H7 (cell line): ENCODE data around the gene DCBLD2. TPM values are rescaled to one million over a fixed set of nuclear protein-coding genes. Genes with fewer than 3 reads are reported as not detected.

Experiments used
- DNase-seq: peaks from one replicate; pipeline ENCODE4 v3.0.0; 2012
- H3K27me3 ChIP-seq: 2 replicates; pipeline ENCODE4 v1.6.0; 2011; ENCODE audit warnings: mild to moderate bottlenecking, low read length; ENCODE audit not compliant: control insufficient read depth, insufficient read depth
- H3K36me3 ChIP-seq: replicated peaks from 2 replicates; pipeline ENCODE4 v1.5.1; 2011; ENCODE audit warnings: low read length; ENCODE audit not compliant: control insufficient read depth, insufficient read depth
- H3K4me3 ChIP-seq: 2 replicates; pipeline ENCODE4 v1.5.1; 2011; ENCODE audit warnings: low read depth, mild to moderate bottlenecking, control low read depth, low read length, moderate library complexity; ENCODE audit not compliant: insufficient read depth
- total RNA-seq: library from RNA; depleted of rRNA; stranded (reverse); fragments of >200 nt; shearing (Covaris generic); gene quantifications from 2 replicates; pipeline ENCODE4 v1.2.3, GENCODE V29; 2014

Gene DCBLD2
- total RNA-seq, 1 experiment from 2014 or later, result 43.8 TPM

DNA sequence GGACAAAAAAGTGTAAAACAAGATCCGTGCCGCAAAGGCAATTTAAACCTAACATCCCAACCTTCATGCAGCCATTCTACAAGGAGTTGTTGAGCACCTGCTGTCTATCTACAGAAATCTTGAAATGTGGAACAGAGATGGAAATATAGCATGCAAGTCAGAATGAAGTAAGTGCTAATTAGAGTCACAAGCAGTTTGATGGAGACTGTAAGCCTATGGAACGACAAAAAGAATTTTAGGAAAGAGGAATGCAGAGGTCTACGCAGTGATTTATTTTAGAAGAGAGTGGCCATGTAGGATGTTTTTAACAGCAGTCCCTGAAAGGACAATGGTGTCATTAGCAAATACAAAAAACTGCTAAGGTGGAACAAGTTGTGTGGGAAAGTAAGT, 851 bp upstream of the DCBLD2 start:
- no peaks in the 10 kb centered on the region for H3K27me3 ChIP-seq
- no peaks in the 10 kb centered on the region for H3K36me3 ChIP-seq

DNA sequence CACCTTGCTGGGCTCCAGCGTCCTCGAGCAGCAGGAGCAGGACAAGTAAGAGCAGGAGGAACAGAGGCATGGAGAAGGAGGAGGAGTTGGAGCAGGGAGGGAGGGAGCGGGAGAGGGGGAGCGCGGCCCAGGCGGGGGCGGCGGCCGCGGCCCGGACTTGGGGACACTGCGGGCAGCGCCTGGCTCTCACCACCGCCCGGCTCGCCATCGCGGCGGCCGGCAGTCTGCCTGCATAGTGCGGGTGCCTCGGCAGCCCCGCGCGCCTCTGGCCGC, 440 bp downstream of the DCBLD2 start:
- Histone ChIP-seq H3K4me3 (peak overlapping the region; percentile 79), H3K27me3 (no peaks in the 10 kb centered on the region), H3K36me3 (no peaks in the 10 kb centered on the region)
- DNase-seq, result peak; percentile 78

More for the DNA sequence above, 851 bp upstream of the DCBLD2 start:
- H3K4me3 ChIP-seq, result peak overlapping the region; percentile 47
- DNase-seq, result no peak

DNA sequence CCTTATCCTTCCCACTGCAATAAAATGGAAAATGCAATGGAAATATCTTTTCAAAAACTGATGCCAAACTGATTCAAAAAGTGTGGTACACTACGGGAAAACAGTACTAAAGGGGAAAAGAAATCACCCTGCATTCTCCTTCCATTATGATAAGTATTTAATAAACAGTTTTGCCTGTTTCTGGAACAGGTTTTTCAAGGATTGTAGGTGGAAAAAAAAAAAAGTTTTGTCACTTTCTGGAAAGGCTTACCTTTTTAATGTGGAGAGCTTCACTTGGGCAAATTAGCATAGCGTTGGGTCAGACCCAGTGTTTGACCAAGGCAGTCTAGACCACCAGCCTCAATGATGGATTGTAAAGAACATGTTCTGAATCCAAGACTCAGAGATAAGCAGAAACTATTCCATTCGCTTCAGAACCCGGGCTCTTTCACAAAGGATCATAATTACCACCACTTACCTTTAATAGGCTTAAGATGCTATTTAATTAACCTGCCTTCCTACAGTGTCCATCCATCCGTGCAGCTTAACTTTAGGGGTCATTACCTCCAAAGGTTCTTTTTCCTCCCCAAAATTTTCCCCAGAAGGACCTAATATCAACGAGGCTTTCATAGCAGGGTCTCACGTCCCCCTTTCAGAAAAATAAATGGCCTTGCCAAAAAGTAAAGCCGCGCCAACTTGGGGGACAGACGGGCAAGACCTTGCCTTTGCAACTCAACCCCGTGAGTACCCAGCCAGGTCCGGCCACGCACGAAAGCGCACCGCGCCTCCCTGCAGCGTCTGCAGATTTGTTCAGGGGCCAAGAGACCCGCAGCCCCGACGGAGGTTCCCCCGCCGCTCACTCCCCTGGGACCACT, 1.0 kb downstream of the DCBLD2 start:
- H3K4me3 ChIP-seq, result peak overlapping the region; percentile 79
- no peaks in the 10 kb centered on the region for H3K36me3 ChIP-seq
- H3K27me3 ChIP-seq, result no peaks in the 10 kb centered on the region
- no peak for DNase-seq

DNA sequence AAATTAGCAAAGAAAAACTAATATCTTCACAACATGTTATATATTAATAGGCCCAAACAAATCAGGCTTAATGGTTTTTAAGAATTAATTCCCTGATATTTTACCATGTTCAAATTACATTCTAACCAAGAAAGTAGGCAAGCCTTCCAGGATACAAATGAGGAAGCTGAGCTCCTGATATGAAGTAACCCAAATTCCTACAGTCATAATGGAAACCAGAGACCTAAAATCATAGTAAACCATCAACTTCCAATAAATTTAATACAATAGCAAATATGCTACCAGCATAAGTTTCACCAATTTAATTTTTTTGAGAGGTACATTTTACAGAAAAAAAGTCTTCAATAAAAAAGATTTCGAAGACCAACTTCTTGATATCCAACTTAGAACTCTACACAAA, 3.8 kb downstream of the DCBLD2 start:
- H3K4me3 ChIP-seq, result no peak overlapping the region

DNA sequence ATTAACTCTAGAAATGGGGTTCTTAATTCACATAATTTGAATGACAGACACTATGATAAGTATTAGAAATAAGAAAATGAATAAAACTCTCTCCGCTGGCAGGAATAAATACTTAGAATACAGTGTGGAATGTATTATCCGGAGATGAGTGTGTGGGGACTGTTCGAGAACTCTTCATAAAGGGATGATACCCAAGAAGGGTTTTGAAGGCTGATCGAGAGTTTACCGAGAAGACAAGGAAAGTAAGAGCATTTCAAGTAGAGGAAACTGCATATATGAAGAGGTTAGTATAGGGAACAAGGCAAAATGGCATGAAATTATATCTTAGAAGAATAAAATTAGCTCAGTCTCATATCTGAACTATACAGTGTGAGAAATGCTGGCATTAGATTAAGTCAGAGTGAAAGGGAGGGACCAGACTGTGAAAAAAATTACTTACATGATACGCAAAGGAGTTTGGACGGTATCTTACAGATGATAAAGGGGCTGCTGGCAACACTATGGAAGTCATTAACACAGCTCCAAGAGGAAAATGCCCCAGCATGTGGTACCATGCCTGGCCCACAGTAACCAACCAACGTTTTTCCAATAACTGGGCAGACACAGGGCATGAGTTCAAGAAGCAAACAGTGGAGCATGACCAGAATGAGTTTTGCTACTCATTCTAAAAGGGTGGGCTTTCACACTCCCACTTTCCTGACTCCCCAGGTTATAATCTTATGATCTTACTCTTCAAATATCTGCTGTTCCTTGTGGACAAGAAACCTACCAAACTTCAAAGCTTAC, 6.5 kb downstream of the DCBLD2 start:
- Histone ChIP-seq H3K27me3 (no peaks in the 10 kb centered on the region), H3K36me3 (no peaks in the 10 kb centered on the region), H3K4me3 (no peak overlapping the region)
- DNase-seq, result no peak

More for the DNA sequence above, 3.8 kb downstream of the DCBLD2 start:
- DNase-seq, result no peak
- H3K36me3 ChIP-seq, result no peaks in the 10 kb centered on the region
- no peaks in the 10 kb centered on the region for H3K27me3 ChIP-seq

DNA sequence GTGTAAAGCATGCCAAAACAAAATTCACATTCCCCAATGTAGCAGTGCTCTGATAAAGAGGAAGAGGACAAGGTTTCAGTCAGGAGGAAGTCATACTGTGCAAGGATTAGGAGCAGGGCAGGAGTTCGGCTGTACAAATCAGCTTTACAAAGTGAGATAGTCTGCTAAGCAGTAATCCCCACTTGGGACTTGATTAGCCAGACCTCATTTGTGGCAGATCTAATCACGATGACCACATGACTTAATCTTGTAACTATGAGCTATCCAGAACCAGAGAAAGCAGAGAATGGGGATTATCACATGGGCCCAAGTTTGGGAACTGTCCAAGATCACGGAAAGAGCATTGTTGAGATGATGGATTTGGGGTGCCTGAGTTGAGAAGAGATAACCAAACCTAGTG, 7.8 kb downstream of the DCBLD2 start:
- no peak for DNase-seq
- Histone ChIP-seq H3K4me3 (no peak overlapping the region), H3K36me3 (no peaks in the 10 kb centered on the region), H3K27me3 (no peaks in the 10 kb centered on the region)

DNA sequence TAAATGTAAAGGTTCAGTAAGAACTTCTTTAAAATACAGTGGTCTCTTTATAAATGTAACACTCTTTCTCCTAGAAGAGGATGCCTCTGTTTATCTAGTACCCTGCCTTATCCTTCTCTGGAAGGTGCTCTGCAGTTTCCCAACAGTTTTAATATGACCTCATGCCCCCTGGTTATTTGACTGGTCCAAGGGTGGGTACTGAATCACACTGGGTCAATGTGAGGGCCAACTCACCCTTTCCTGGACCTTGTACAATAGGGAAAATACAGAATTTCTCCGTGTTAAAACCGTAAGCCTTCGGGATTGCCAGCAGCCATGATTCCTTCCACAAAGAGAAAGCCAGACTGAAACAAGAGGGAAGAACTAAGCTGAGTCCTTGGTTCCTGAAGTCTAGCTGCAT, 9.2 kb downstream of the DCBLD2 start:
- H3K36me3 ChIP-seq, result no peaks in the 10 kb centered on the region
- no peaks in the 10 kb centered on the region for H3K27me3 ChIP-seq
- H3K4me3 ChIP-seq, result no peak overlapping the region
- no peak for DNase-seq

DNA sequence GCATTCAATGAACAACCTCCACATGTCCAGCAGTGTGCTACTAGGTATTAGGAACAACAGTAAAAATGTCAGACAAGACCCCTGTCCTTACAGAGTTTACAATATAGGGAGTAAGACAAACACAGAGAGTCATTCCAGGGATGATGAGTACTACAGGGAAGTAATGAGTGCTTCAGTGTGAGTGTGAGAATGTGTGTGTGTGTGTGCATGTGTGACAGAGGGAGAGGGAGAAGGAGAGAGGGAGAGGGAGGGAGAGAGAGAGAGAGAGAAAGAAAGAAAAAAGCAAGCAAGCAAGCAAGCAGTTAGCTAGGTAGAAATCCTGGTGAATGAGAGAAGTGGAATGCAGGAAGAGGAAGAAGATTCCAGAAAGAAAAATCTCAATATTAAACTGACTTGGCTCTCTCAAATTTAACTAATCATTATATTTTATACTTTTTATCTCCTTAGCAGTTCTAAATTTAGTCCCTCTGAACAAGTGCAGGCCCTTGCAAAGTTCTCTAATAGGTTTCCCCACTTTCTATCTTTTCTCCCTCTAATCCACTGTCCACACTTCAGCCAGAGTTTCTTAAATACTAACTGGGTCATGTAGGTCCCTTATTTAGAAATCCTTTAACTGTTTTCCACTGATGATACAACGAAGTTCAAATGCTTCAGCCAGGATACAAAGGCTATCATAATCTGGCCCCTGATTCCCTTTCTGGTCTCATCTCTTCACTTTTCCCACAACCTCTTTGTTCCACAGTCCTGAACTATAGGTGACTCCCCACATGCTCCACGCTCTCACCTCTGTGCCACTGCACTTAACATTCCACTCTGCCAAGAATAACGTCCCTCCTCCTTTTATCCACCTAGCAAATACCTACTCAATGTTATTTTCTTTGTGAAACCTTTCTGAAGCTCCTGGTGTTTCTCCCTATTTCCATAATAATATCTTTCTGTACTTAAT, 10.3 kb downstream of the DCBLD2 start:
- no peaks in the 10 kb centered on the region for H3K27me3 ChIP-seq
- no peaks in the 10 kb centered on the region for H3K36me3 ChIP-seq
- H3K4me3 ChIP-seq, result no peak overlapping the region
- DNase-seq, result no peak

DNA sequence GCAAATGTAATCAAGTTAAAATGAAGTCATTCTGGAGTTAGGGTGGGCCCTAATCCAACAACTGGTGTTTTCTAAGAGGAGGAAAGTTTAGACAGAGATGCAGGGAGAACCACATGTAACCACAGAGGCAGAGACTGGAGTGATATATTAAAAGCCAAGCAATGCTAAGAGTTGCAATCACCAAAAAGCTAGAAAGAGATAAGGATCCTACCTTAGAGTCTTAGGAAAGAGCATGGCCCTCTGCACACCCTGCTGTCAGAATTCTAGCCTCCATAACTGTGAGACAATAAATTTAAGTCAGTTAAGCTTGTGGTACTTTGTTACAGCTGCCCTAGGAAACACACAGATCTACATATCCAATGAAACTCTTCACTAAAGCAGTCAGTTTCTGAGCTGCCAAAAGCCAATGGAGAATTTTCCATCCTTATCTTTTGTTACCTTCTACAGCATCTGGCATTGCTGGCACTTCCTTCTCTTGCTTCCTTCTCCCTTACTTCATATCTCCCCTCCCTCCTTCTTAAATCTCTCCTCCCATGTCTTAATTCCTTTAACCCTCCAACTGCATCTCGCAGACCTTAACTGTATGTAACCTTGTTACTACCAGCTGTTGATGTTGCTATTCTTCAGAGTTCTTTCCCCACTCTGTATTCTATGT, 11.2 kb downstream of the DCBLD2 start:
- no peak overlapping the region for H3K4me3 ChIP-seq
- H3K36me3 ChIP-seq, result no peaks in the 10 kb centered on the region
- H3K27me3 ChIP-seq, result no peaks in the 10 kb centered on the region
- no peak for DNase-seq

DNA sequence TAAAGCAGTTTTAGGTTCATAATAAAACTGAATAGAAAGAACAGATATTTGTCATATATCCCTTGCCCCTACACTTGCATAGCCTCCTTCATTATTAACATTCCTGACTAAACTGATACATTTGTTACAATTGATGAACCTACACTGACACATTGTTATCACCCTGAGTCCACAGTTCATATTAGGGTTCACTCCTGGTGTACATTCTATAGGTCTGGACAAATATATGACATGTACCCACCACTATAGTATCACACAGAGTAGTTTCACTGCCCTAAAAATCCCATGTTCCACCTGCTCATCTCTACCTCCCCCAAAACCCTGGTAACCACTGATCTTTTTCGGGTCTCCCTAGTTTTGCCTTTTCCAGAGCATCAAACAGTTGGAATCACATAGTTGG, 13.8 kb downstream of the DCBLD2 start:
- no peak for DNase-seq
- Histone ChIP-seq H3K27me3 (no peaks in the 10 kb centered on the region), H3K36me3 (no peaks in the 10 kb centered on the region), H3K4me3 (no peak overlapping the region)

DNA sequence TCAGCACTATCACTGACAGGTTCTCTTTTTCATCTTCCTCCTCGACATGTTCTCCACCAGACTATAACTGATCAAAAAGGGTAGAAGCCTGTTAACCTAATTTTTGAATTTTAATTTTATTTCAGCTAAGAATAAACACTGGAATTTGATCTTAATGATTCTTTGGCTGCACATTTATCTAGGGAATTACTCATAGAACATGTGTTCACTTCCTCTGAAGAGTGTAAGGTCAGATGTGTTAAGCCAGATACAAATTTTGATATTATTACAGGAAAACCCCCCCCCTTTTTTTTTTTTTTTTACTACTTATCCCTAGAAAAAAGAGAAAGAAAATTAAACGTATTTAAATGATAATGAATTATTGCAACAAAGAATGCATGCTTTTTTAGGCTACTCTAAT, 15.0 kb downstream of the DCBLD2 start:
- no peaks in the 10 kb centered on the region for H3K27me3 ChIP-seq
- no peak overlapping the region for H3K4me3 ChIP-seq

DNA sequence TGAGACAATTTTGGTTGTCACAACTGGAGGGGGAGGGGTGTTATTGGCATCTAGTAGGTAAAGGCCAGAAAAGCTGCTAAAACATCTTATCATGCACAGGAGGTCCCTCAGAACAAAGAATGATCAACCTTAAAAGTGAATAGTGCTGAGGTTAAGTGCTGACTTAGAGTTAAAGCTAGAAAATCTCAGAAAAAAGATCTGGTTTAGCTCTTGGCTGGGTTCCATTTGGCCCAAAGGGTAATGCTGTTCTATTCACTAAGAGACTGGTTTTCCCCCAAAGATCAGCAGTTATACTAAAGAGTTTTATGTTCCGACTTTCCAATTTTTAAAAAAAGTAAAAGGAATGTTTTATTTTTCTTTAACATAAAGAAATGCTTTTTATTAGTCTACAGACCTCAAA, 15.6 kb downstream of the DCBLD2 start:
- Histone ChIP-seq H3K36me3 (no peaks in the 10 kb centered on the region; the same call in 1 of the 2 replicates), H3K4me3 (no peak overlapping the region), H3K27me3 (no peaks in the 10 kb centered on the region)
- no peak for DNase-seq

More for the DNA sequence above, 15.0 kb downstream of the DCBLD2 start:
- no peaks in the 10 kb centered on the region; the same call in 1 of the 2 replicates for H3K36me3 ChIP-seq
- no peak for DNase-seq

DNA sequence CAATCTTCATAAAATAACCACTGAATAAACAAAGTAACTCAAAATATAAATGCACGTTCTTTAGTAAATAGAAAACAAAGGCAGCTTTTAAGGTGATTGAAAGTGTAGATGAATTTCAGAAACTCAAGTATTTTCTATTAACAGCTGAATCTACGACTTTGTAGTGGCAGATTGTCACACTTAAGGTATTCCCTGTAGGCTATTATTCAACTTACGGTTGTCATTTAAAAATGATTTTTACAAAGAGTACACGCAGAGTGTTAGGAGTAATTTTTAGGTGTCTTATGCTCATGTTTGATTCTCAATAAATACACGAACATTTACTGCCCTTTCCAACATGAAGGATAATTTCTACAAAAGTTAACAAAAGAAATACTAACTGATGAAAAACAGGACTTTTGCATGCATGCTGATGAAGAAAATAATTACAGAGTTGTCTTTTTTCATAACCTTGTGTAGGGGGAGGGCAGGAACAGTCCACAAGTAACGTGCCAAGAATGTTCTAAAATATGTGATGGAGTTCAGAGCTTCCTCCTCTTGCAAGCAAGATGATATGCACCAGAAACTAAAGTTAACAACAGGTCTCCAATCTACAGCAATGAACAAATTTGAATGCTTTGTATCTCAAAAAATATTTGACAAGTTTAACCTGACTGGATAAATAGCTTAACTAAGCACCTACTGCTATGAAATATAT, 16.7 kb downstream of the DCBLD2 start:
- no peak for DNase-seq
- Histone ChIP-seq H3K36me3 (no peaks in the 10 kb centered on the region; the same call in 1 of the 2 replicates), H3K4me3 (no peak overlapping the region), H3K27me3 (no peaks in the 10 kb centered on the region)
